Keratinocyte (primary cell): Measurements from ENCODE around the gene SULT2B1. TPM values are rescaled to one million over a fixed set of nuclear protein-coding genes. Genes with fewer than 3 reads are reported as not detected.

Experiments used
- DNase-seq: peaks from one replicate; pipeline ENCODE4 v3.0.0-alpha.2; 2011; ENCODE audit warnings: low read depth, missing footprints, low spot score
- FAIRE-seq: peaks from 2 replicates; lab custom pipeline; 2011; peaks lifted over from hg19 to GRCh38; lab: Jason Lieb, UNC
- H2AFZ ChIP-seq: 2 replicates; pipeline ENCODE4 v1.6.0; 2012; ENCODE audit warnings: low read length, control low read depth, inconsistent platforms; ENCODE audit not compliant: control insufficient read depth
- H3K27ac ChIP-seq: 2 replicates; pipeline ENCODE4 v1.5.1; 2011; ENCODE audit warnings: low read length; ENCODE audit not compliant: control insufficient read depth, insufficient read depth
- H3K27me3 ChIP-seq: 3 replicates; pipeline ENCODE4 v1.6.0; 2011; ENCODE audit warnings: low read length; ENCODE audit not compliant: control insufficient read depth, insufficient read depth; ENCODE audit errors: extremely low read depth
- H3K36me3 ChIP-seq, 2 experiments: 2 replicates in 1 of 2; 3 replicates in 1 of 2; pipeline ENCODE4 v1.5.1; 2011; ENCODE audit warnings: low read length in 2 of 2, mild to moderate bottlenecking in 1 of 2; ENCODE audit not compliant: control insufficient read depth in 2 of 2, insufficient read depth in 2 of 2; ENCODE audit errors: extremely low read depth in 1 of 2
- H3K4me1 ChIP-seq: 3 replicates; pipeline ENCODE4 v1.5.1; 2011; ENCODE audit warnings: low read length; ENCODE audit not compliant: control insufficient read depth, insufficient read depth; ENCODE audit errors: extremely low read depth
- H3K4me2 ChIP-seq: 3 replicates; pipeline ENCODE4 v1.6.0; 2011; ENCODE audit warnings: low read depth, low read length; ENCODE audit not compliant: control insufficient read depth, insufficient read depth; ENCODE audit errors: extremely low read depth
- H3K4me3 ChIP-seq, 3 experiments: fragments of 200-600 bp in 1 of 3; sonication (generic) in 1 of 3; 2 replicates in 2 of 3; 3 replicates in 1 of 3; pipeline ENCODE4 v1.5.1; 2011 to 2016; ENCODE audit warnings: low read length in 3 of 3, mild to moderate bottlenecking in 3 of 3, control low read depth in 2 of 3, inconsistent platforms in 1 of 3, low read depth in 1 of 3, mixed read lengths in 1 of 3, mixed run types in 1 of 3, moderate library complexity in 1 of 3; ENCODE audit not compliant: control insufficient read depth in 2 of 3, insufficient read depth in 2 of 3; ENCODE audit errors: extremely low read depth in 1 of 3
- H3K79me2 ChIP-seq: 2 replicates; pipeline ENCODE4 v1.6.0; 2012; ENCODE audit warnings: low read length; ENCODE audit not compliant: control insufficient read depth, insufficient read depth
- H3K9ac ChIP-seq: 3 replicates; pipeline ENCODE4 v1.6.0; 2011; ENCODE audit warnings: low read length; ENCODE audit not compliant: control insufficient read depth, insufficient read depth; ENCODE audit errors: extremely low read depth
- H3K9me1 ChIP-seq: 3 replicates; pipeline ENCODE4 v1.6.0; 2011; ENCODE audit warnings: low read length; ENCODE audit not compliant: control insufficient read depth, insufficient read depth; ENCODE audit errors: extremely low read depth
- H3K9me3 ChIP-seq: 2 replicates; pipeline ENCODE4 v1.5.1; 2012; ENCODE audit warnings: low read depth, low read length; ENCODE audit not compliant: control insufficient read depth
- H4K20me1 ChIP-seq: 3 replicates; pipeline ENCODE4 v1.6.0; 2011; ENCODE audit warnings: low read length; ENCODE audit not compliant: control insufficient read depth, insufficient read depth; ENCODE audit errors: extremely low read depth
- EZH2 ChIP-seq: IDR thresholded peaks from one replicate; pipeline ENCODE4 v1.6.1; 2012; ENCODE audit warnings: inconsistent platforms, mild to moderate bottlenecking, low read length, moderate library complexity
- dilution Hi-C: fragments of 300-500 bp; cut with MboI; formaldehyde crosslinking; loops from one replicate; pipeline ENCODE4 v1.7.0; 2020; ENCODE audit warnings: low sequenced_read_pairs; ENCODE audit not compliant: extremely low pct_ligation_motif_present
- polyA plus RNA-seq, 5 experiments: library from polyadenylated mRNA; depleted of rRNA in 3 of 5; stranded (reverse) in 3 of 5; stranded (forward) in 1 of 5; unstranded in 1 of 5; fragments of >200 nt; gene quantifications; 1 replicate in 1 of 5; 2 replicates in 3 of 5; 3 replicates in 1 of 5; pipeline versions ENCODE4 v1.2.1 to v1.2.3, GENCODE V29; 2011 to 2012; ENCODE audit warnings: missing spikeins in 2 of 5, low read depth in 1 of 5, low replicate concordance in 1 of 5
- TF ChIP-seq, protein P1 (sequence below), 3 experiments: IDR thresholded peaks in 1 of 3; conservative IDR thresholded peaks in 1 of 3; optimal IDR thresholded peaks in 1 of 3; 2 replicates in 2 of 3; 3 replicates in 1 of 3; pipeline versions ENCODE3 to v1.5.1; 2011; ENCODE audit warnings: low read length in 3 of 3, mild to moderate bottlenecking in 3 of 3, moderate library complexity in 2 of 3, control low read depth in 1 of 3, inconsistent platforms in 1 of 3; ENCODE audit not compliant: insufficient read depth in 2 of 3; ENCODE audit errors: extremely low read depth in 1 of 3

Gene SULT2B1
- polyA plus RNA-seq, 1 donor (not counting 4 experiments of a cell fraction or from before 2014, with no cell fraction given), result 6.0 TPM

DNA sequence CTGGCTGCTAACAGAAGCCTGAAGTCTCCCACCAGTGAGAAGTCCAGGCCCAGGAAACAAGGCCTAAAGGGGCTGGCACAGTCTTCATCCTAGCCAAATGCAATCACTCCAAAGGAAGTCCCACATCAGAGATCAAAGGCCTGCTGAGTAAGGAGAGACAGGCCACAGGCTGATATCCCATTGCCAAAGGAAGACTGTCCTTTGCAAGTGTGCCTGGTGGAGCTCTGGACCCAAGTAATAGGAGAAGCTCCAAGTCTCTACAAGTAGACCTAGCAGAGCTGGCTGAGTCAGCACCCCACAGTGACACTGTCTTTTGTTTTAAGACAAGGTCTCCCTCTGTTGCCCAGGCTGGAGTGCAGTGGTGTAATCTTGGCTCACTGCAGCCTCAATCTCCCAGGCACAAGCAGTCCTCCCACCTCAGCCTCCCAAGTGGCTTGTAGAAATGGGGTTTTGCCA lies 80.7 kb downstream of the SULT2B1 start:
- H3K4me3 ChIP-seq, result no peak overlapping the region
- no peak for DNase-seq
- no peaks in the 10 kb centered on the region for H3K9me1 ChIP-seq
- H3K27ac ChIP-seq, result peak overlapping the region; percentile 56
- peaks cover 0 to 1% of the 10 kb centered on the region in 2 experiments for H3K36me3 ChIP-seq
- no peaks in the 10 kb centered on the region for H3K27me3 ChIP-seq
- dilution Hi-C loops, result no loop called here
- H3K79me2 ChIP-seq, result no peaks in the 10 kb centered on the region
- no peak overlapping the region for H3K9ac ChIP-seq
- H2AFZ ChIP-seq, result no peak overlapping the region
- peak; percentile 95 for FAIRE-seq
- H3K4me2 ChIP-seq, result peak overlapping the region; percentile 14
- TF ChIP-seq, protein P1, sequence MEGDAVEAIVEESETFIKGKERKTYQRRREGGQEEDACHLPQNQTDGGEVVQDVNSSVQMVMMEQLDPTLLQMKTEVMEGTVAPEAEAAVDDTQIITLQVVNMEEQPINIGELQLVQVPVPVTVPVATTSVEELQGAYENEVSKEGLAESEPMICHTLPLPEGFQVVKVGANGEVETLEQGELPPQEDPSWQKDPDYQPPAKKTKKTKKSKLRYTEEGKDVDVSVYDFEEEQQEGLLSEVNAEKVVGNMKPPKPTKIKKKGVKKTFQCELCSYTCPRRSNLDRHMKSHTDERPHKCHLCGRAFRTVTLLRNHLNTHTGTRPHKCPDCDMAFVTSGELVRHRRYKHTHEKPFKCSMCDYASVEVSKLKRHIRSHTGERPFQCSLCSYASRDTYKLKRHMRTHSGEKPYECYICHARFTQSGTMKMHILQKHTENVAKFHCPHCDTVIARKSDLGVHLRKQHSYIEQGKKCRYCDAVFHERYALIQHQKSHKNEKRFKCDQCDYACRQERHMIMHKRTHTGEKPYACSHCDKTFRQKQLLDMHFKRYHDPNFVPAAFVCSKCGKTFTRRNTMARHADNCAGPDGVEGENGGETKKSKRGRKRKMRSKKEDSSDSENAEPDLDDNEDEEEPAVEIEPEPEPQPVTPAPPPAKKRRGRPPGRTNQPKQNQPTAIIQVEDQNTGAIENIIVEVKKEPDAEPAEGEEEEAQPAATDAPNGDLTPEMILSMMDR (optimal IDR thresholded peaks at IDR 0.05 in 1 of 3, IDR thresholded peaks at IDR 0.05 in 1 of 3, conservative IDR thresholded peaks at IDR 0.05 in 1 of 3; ENCODE audit: extremely low read depth in 1 of 3, insufficient read depth in 2 of 3, low read length in 3 of 3), result peak in 2 of 3 experiments; percentile 15 to 38
- no peak for TF ChIP-seq EZH2
- H3K9me3 ChIP-seq, result no peaks in the 10 kb centered on the region
- H3K4me1 ChIP-seq, result peaks cover 45% of the 10 kb centered on the region
- H4K20me1 ChIP-seq, result no peaks in the 10 kb centered on the region

DNA sequence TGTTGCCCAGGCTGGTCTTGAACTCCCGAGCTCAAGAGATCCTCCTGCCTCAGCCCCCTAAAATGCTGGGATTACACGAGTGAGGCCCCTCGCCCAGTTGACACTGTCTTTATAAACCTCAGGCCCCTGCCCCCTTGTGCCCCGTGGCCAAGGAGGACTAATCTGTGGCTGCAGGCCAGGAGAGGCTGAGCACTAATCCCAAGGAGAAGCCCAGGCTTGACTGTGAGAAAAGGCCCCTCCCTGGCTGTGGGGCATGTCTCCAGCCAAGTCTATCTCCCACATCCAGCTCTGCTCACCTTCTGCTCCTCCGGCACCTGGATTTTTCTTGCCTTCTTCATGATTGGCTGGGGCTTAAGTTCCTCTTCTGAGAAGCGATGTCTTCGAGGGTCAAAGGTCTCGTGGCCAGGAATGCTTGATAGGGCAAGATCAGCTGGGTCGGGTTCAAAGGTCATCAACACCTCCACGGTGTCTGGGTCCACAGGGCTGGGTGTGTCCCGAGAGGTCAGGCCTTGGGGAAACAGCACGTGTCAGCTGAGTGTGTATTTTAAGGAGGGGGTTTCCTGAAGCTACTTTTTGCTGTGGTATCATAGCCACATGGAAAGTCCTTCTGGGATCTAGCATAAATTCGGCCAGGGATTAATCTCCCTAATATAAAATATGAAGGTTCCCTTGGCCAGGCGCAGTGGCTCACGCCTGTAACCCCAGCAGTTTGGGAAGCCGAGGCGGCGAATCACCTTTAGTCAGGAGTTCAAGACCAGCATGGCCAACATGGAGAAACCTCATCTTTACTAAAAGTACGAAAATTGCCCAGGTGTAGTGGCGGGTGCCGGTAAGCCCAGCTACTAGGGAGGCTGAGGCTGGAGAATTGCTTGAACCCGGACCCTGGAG lies 81.4 kb downstream of the SULT2B1 start:
- peak overlapping the region; percentile 77 for H3K4me2 ChIP-seq
- no peak overlapping the region for H2AFZ ChIP-seq
- H3K9me1 ChIP-seq, result no peaks in the 10 kb centered on the region
- no peaks in the 10 kb centered on the region for H3K9me3 ChIP-seq
- no peaks in the 10 kb centered on the region for H3K36me3 ChIP-seq
- peaks cover 47% of the 10 kb centered on the region for H3K4me1 ChIP-seq
- peak; percentile 44 for FAIRE-seq
- no peaks in the 10 kb centered on the region for H4K20me1 ChIP-seq
- H3K27ac ChIP-seq, result peak overlapping the region; percentile 56
- H3K79me2 ChIP-seq, result no peaks in the 10 kb centered on the region
- TF ChIP-seq, protein P1 (optimal IDR thresholded peaks at IDR 0.05 in 1 of 3, IDR thresholded peaks at IDR 0.05 in 1 of 3, conservative IDR thresholded peaks at IDR 0.05 in 1 of 3; ENCODE audit: extremely low read depth in 1 of 3, insufficient read depth in 2 of 3, low read length in 3 of 3), result peak in 1 of 3 experiments; percentile 5
- no peak for TF ChIP-seq EZH2
- DNase-seq, result no peak
- H3K9ac ChIP-seq, result no peak overlapping the region
- no peaks in the 10 kb centered on the region for H3K27me3 ChIP-seq
- no peak overlapping the region for H3K4me3 ChIP-seq
- dilution Hi-C loops, result no loop called here
